Tibial nerve (tissue), 3 donors: Measurements from ENCODE around the gene HIPK2.

Source experiments
- CTCF ChIP-seq, 5 experiments: fragments of 200-600 bp in 3 of 5; fragments of 450-650 bp in 2 of 5; sonication (generic) in 3 of 5; IDR thresholded peaks; one replicate each; pipeline ENCODE4 v1.5.1; 2016 to 2019; ENCODE audit warnings: antibody characterized with exemption in 5 of 5, mild to moderate bottlenecking in 3 of 5, moderate library complexity in 2 of 5
- POLR2A ChIP-seq, 2 donors: fragments of 450-650 bp; IDR thresholded peaks; one replicate each; pipeline ENCODE4 v1.6.1; 2017; ENCODE audit warnings: antibody characterized with exemption in 2 of 2, mild to moderate bottlenecking in 2 of 2, moderate library complexity in 2 of 2

DNA sequence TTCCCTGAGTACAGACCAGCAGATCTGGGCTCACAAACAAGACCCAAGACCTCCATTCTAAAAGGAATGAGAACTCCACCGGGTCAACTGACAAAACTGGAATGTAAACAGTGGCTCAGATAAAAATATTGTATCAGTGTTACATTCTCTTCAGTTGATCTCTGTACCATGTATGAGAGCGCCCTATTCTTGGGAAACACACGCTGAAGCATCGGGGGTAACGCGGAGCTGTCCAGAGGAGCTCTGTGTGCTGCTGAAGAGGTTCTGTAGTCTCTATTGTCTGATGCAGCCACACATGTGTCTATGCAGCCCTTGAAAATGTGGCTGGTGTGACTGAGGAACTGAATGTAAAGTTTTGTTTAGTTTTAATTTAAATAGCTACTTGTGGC is 39.7 kb downstream of the HIPK2 start:
- no peak for TF ChIP-seq CTCF (IDR thresholded peaks at IDR 0.05)
- TF ChIP-seq POLR2A (IDR thresholded peaks at IDR 0.05): no peak
